OCI-LY7 (cell line): ENCODE results near the gene GH1. TPM values are rescaled to one million over a fixed set of nuclear protein-coding genes. Genes with fewer than 3 reads are reported as not detected.
"Not testable (repeated sequence)": the region's sequence is repeated elsewhere in the genome, so short reads cannot be mapped to it uniquely, and the experiment has no call there.

ENCODE experiments used
- Bru-seq: library from RNA; stranded (reverse); fragments of 400-500 nt; gene quantifications from one replicate; lab custom pipeline; 2021; lab: Mats Ljungman, UMichigan
- BruChase-seq, 2 experiments: library from RNA; stranded (reverse); fragments of 400-500 nt; gene quantifications; one replicate each; lab custom pipeline; 2021; lab: Mats Ljungman, UMichigan
- BruUV-seq: library from RNA; stranded (reverse); fragments of 400-500 nt; replicated peaks from 2 replicates; lab custom pipeline; 2021; lab: Mats Ljungman, UMichigan
- CTCF ChIA-PET: fragments of 300-600 bp; sonication (Branson Sonifier 250); formaldehyde crosslinking; loops from one replicate; lab custom pipeline; 2022; ENCODE audit warnings: antibody characterized with exemption; ENCODE audit not compliant: unreplicated experiment; lab: Charles Lee
- POLR2A ChIA-PET: fragments of 300-600 bp; sonication (Branson Sonifier 250); formaldehyde crosslinking; loops from one replicate; lab custom pipeline; 2022; ENCODE audit warnings: antibody characterized with exemption; lab: Charles Lee
- DNase-seq: peaks from one replicate; pipeline ENCODE4 v3.0.0-alpha.2; 2015; ENCODE audit warnings: low spot score
- H2AFZ ChIP-seq: fragments of 200-600 bp; sonication (generic), shearing (Covaris generic); 2 replicates; pipeline ENCODE4 v1.6.1; 2014; ENCODE audit warnings: mild to moderate bottlenecking, antibody characterized with exemption, low read length, moderate library complexity
- H3K27ac ChIP-seq: fragments of 200-600 bp; sonication (generic); 2 replicates; pipeline ENCODE4 v1.5.1; 2014; ENCODE audit warnings: mixed run types, low read depth, mild to moderate bottlenecking, moderate library complexity, low read length, inconsistent platforms; ENCODE audit not compliant: poor library complexity, severe bottlenecking
- H3K36me3 ChIP-seq: fragments of 200-600 bp; sonication (generic); 2 replicates; pipeline ENCODE4 v1.6.1; 2014; ENCODE audit warnings: mild to moderate bottlenecking, antibody characterized with exemption, low read length, moderate library complexity, mixed read lengths; ENCODE audit not compliant: insufficient read depth
- H3K4me1 ChIP-seq: fragments of 200-600 bp; sonication (generic); 2 replicates; pipeline ENCODE4 v1.5.1; 2014; ENCODE audit warnings: mild to moderate bottlenecking, low read length; ENCODE audit not compliant: insufficient read depth, poor library complexity, severe bottlenecking
- H3K4me2 ChIP-seq: fragments of 200-600 bp; sonication (generic); 2 replicates; pipeline ENCODE4 v1.6.1; 2014; ENCODE audit warnings: mild to moderate bottlenecking, low read length
- H3K4me3 ChIP-seq: fragments of 200-600 bp; sonication (generic); 2 replicates; pipeline ENCODE4 v1.5.1; 2014; ENCODE audit warnings: mild to moderate bottlenecking, low read depth, low read length; ENCODE audit not compliant: poor library complexity, severe bottlenecking
- H3K79me2 ChIP-seq: fragments of 200-600 bp; sonication (generic); 2 replicates; pipeline ENCODE4 v1.6.1; 2016; ENCODE audit warnings: low read depth, mild to moderate bottlenecking, low read length, moderate library complexity, mixed read lengths; ENCODE audit not compliant: insufficient read depth
- H3K9me2 ChIP-seq: fragments of 200-600 bp; sonication (generic); 2 replicates; pipeline ENCODE4 v1.6.1; 2016; ENCODE audit warnings: mild to moderate bottlenecking, low read length, mixed read lengths; ENCODE audit not compliant: insufficient read depth
- H3K9me3 ChIP-seq: fragments of 200-600 bp; sonication (generic); 2 replicates; pipeline ENCODE4 v1.6.1; 2014; ENCODE audit warnings: mild to moderate bottlenecking, mixed run types, low read length, mixed read lengths
- H4K20me1 ChIP-seq: fragments of 200-600 bp; sonication (generic); 2 replicates; pipeline ENCODE4 v1.6.1; 2014; ENCODE audit warnings: mild to moderate bottlenecking, antibody characterized with exemption, low read length, moderate library complexity, mixed read lengths; ENCODE audit not compliant: insufficient read depth
- CTCF ChIP-seq: fragments of 200-600 bp; sonication (generic); conservative IDR thresholded peaks from 2 replicates; pipeline ENCODE4 v1.5.1; 2014; ENCODE audit warnings: mild to moderate bottlenecking, antibody characterized with exemption, low read length, moderate library complexity, mixed read lengths
- EZH2phosphoT487 ChIP-seq: fragments of 200-600 bp; sonication (generic); IDR thresholded peaks from 2 replicates; pipeline ENCODE4 v1.6.1; 2018; ENCODE audit warnings: low read depth, borderline replicate concordance, mild to moderate bottlenecking, mixed run types, antibody characterized with exemption, low read length, moderate library complexity, mixed read lengths
- intact Hi-C: fragments of 100-400 bp; cut with micrococcal nuclease; formaldehyde crosslinking; loops from one replicate; pipeline ENCODE4 v1.10.0; 2022; ENCODE audit not compliant: unreplicated experiment
- long read RNA-seq: library from polyadenylated mRNA; stranded (forward); transcript quantifications from one replicate; pipeline ENCODE4 v2.0.0, GENCODE V29; 2022
- total RNA-seq, 2 experiments: library from RNA; depleted of rRNA in 1 of 2; stranded (reverse); fragments of >200 nt in 1 of 2; shearing (Covaris generic) in 1 of 2; gene quantifications; 2 replicates each; pipeline ENCODE4 v1.2.3, GENCODE V29; 2014 to 2022

The GH1 gene
- total RNA-seq (2014; rRNA removed; shearing (Covaris generic)) (0.21 and 4.3 TPM in 2 replicates), total RNA-seq (2022) (0.96 TPM in 1 of 2 replicates, not detected in the other), Bru-seq, nascent RNA (not detected), BruChase-seq, experiment 1, labeled RNA remaining after a 6-hour chase (not detected), BruChase-seq, experiment 2, labeled RNA remaining after a 2-hour chase (not detected)
- long read RNA-seq = 0 reads

GRCh38 chr17:63918789-63919305 is at the start of gene GH1:
Gene GH1 (minus strand): TSS chr17:63918839. CDS start chr17:63918776, 63 bp downstream.
- CTCF ChIA-PET = interaction anchor here (0.9 to 3.7 kb wide), 8 partner anchors 9 to 101 kb away, joined by 3 to 94 read pairs (median 6); partner anchors contain the start of gene ICAM2
- H4K20me1 ChIP-seq, H3K9me2 ChIP-seq, BruUV-seq, H3K9me3 ChIP-seq, DNase-seq, H3K79me2 ChIP-seq, H3K36me3 ChIP-seq: not testable (repeated sequence)
- Histone ChIP-seq H3K4me1 (peaks cover 66% of the 10 kb centered on the region), H3K4me2 (peak within 1 kb of the TSS; percentile 68), H2AFZ (peak within 1 kb of the TSS; percentile 45; the same call in 1 of the 2 replicates), H3K4me3 (peak within 1 kb of the TSS; percentile 42), H3K27ac (peak within 1 kb of the TSS; percentile 63)
- POLR2A ChIA-PET = interaction anchor here (0.6 to 4.8 kb wide), 7 partner anchors 10 to 102 kb away, joined by 3 to 52 read pairs (median 12); partner anchors contain the start of genes CD79B and ICAM2
- intact Hi-C loops = loop anchor here (1.0 to 5.0 kb wide), 4 partner anchors 9 to 213 kb away; partner anchors contain the start of gene ERN1

GRCh38 chr17:63967953-63968352 is 49.3 kb upstream of the GH1 start:
- no peak overlapping the region for H3K4me3 ChIP-seq
- TF ChIP-seq CTCF (no peak), EZH2phosphoT487 (no peak)
- no TSS peak for BruUV-seq
- no peak overlapping the region for H3K27ac ChIP-seq
- POLR2A ChIA-PET = interaction anchor here (0.6 kb wide), 1 partner anchor 8 kb away, joined by 3 read pairs; no protein-coding TSS in a partner anchor
- no peak overlapping the region for H2AFZ ChIP-seq
- H3K9me2 ChIP-seq = no peaks in the 10 kb centered on the region
- intact Hi-C loops = no loop called here
- no peaks in the 10 kb centered on the region for H3K79me2 ChIP-seq
- CTCF ChIA-PET = interaction anchor here (0.6 kb wide), 1 partner anchor 8 kb away, joined by 4 read pairs; no protein-coding TSS in a partner anchor
- H3K4me2 ChIP-seq = no peak overlapping the region
- no peaks in the 10 kb centered on the region for H3K4me1 ChIP-seq
- no peaks in the 10 kb centered on the region for H4K20me1 ChIP-seq
- no peaks in the 10 kb centered on the region for H3K36me3 ChIP-seq
- no peaks in the 10 kb centered on the region for H3K9me3 ChIP-seq
- DNase-seq = no peak

GRCh38 chr17:63966646-63967264 is 48.1 kb upstream of the GH1 start:
- Histone ChIP-seq H3K36me3 (no peaks in the 10 kb centered on the region), H2AFZ (no peak overlapping the region), H4K20me1 (no peaks in the 10 kb centered on the region), H3K27ac (no peak overlapping the region), H3K79me2 (no peaks in the 10 kb centered on the region), H3K9me2 (no peaks in the 10 kb centered on the region), H3K4me1 (peaks cover 5% of the 10 kb centered on the region), H3K4me3 (no peak overlapping the region), H3K4me2 (no peak overlapping the region), H3K9me3 (no peaks in the 10 kb centered on the region)
- ChIA-PET CTCF (interaction anchor here (0.5 kb wide), 1 partner anchor 40 kb away, joined by 3 read pairs; no protein-coding TSS in a partner anchor), POLR2A (interaction anchor here (1.0 kb wide), 1 partner anchor 13 kb away, joined by 3 read pairs; no protein-coding TSS in a partner anchor)
- TF ChIP-seq CTCF = no peak
- TF ChIP-seq EZH2phosphoT487 = no peak
- no peak for DNase-seq
- intact Hi-C loops = no loop called here
- no TSS peak for BruUV-seq
